Activated CD4-positive, alpha-beta T cell treated with anti-CD3 and anti-CD28 coated beads, Interleukin-2, amount 50 U/mL, for 24 hours (primary cell): ENCODE measurements around the gene SLC49A4.

Experiments used
- DNase-seq, 2 donors: peaks; one replicate each; pipeline ENCODE4 v3.0.0-alpha.2; 2020; ENCODE audit warnings: low read depth in 1 of 2, low spot score in 1 of 2

SLC49A4 gene

DNA sequence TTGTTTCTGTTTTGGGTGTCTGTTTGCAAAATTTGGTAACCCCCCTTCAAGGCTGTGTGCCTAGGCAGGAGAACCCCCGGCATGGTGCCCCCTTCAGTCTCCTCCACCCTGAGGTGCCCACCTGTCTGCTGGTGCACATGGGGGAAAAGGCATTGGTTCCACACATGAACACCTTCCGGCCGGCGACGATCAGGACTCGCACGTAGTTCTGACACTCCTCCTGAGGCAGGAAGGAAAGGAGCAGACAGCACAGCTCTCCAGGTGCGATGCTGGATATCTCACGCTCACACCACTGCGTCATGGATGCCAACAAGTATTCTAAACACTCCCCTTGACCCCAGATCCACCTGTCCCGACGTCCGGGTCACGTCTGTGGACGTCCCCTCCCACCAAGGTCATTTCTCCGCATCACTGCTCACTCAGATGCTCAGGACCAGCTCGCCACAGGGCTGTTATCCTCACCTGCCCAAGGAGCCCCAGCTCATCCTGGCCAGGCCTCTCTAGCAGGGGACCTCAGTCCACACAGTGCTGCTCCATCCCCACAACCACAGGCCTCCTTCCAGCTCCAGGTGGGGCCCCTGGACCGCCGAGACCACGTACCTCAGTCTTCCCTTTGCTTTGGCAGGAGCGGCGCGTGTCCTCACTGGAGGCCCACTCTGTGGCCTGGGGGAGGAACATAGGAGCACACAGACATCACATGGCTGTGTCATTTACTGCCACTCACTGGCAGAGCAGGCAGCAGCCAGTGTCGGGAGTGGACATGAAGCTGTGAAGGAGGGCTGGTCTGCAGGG, 133.7 kb downstream of the SLC49A4 start:
- DNase-seq = no peak

DNA sequence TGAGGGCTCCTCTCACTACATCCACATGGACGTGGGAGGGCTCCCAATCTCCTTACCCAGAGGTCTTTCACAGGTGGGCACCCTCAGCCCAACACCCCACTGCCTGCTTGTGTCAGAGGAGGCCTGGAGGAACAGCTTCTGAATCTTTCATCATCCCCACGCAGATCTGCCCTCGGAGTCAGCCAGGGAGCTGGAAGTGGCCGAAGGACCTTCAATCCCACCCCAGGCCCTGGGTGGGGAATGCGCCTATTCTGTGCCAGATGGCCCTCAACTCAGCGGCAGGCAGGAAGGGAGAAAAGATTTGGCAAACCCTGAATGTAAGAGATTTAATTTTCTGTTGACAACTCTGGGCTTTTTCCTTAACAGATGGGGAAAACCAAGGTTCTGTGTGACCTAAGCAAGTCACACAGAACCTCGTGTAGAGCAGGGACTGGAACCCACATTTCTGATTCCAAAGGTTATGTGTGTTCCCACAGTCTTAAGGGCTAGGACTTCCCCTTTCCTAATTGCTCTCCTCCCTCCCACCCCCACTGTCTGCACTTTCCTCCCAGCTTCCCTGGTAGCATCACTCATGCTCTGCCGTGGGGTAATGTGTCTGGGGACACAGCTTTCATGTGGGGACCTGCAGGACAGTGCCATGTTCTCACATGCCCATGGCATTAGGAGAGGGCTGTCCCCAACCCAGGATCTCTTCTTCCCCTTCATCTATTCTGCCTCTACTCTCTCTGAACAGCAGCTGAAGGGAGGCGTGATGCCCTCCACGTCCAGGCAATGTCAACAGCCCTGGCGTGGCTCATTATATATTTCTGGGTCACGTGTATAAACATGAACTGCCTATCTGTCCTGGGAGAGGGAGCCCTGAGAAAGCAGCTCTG, 134.6 kb downstream of the SLC49A4 start:
- no peak for DNase-seq

DNA sequence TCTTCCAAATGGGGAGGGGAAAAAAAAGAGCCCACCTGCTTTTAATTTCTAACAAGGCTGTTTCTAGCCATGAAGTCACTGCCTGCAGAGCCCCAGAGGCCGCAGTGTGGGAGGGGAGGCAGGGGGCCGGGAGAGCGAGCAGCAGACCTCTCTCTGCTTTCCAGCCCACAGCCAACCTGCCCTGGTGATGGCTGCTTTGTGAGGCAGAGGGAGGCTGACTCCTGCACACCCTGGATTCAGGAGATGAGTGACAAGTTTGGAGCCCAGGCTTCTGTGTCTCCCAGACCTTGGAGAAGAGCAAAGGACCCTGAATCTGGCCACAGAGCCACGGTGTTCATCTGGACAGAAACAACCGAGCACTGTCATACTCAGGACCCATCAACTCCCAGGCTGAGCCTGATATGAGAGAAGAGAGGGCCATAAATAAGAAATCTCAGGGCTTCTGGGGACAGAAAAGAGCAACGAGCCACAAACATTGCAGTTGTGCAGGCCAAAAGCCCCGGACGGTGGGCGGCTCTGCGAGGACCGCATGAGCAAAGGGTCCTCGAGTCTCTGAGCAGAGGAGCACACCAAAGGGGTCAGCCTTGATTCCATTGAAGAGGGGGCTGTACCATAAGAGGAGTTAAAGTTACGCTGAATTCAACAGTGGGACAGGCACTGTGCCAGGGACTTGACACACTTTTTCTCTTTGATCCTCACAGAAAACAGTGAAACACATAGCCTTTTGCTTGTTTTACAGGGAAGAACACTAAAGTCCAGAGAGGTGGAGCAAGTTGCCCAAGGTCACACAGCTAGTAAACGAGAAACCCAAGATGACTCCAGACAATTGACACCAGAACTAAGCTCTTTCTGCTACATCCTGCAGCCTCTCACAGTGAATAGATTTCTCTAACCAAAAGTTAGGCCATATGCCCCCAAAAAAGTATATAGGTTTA, 135.5 kb downstream of the SLC49A4 start:
- DNase-seq = no peak
